IMR-90 (cell line): Measurements from ENCODE around the gene ZNF467.

Source experiments
- MXI1 ChIP-seq: IDR thresholded peaks from 2 replicates; pipeline ENCODE4 v1.6.1; 2012; ENCODE audit warnings: low read depth, mild to moderate bottlenecking, low read length, moderate library complexity, borderline replicate concordance
- RAD21 ChIP-seq: IDR thresholded peaks from 2 replicates; pipeline ENCODE4 v1.6.1; 2012; ENCODE audit warnings: low read length, improper control_type of control experiment
- RFX5 ChIP-seq: IDR thresholded peaks from 2 replicates; pipeline ENCODE4 v1.8.0; 2012; ENCODE audit warnings: low read depth, mild to moderate bottlenecking, low read length, moderate library complexity
- TF ChIP-seq, protein P1 (sequence below): conservative IDR thresholded peaks from 2 replicates; pipeline ENCODE4 v1.5.1; 2012; ENCODE audit warnings: mild to moderate bottlenecking, low read depth, low read length, improper control_type of control experiment

DNA sequence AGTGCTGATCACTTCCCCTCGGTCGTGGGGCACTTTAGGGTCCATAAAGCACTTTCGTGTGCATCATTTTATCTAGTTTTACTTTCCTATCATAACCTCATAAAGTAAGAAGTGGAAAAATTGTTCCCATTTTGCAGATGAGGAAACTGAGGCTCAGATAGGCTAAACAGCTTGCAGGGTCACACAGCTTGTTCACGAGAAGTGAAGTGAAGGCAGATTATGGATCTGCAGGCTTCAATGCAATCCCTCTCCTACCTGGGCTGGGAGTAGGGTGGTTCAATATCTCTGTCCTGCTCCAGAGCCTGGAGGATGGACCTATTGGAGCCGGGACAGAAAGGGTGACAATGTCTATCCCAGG is 10.8 kb upstream of the ZNF467 start:
- TF ChIP-seq, protein P1, sequence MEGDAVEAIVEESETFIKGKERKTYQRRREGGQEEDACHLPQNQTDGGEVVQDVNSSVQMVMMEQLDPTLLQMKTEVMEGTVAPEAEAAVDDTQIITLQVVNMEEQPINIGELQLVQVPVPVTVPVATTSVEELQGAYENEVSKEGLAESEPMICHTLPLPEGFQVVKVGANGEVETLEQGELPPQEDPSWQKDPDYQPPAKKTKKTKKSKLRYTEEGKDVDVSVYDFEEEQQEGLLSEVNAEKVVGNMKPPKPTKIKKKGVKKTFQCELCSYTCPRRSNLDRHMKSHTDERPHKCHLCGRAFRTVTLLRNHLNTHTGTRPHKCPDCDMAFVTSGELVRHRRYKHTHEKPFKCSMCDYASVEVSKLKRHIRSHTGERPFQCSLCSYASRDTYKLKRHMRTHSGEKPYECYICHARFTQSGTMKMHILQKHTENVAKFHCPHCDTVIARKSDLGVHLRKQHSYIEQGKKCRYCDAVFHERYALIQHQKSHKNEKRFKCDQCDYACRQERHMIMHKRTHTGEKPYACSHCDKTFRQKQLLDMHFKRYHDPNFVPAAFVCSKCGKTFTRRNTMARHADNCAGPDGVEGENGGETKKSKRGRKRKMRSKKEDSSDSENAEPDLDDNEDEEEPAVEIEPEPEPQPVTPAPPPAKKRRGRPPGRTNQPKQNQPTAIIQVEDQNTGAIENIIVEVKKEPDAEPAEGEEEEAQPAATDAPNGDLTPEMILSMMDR = no peak
- TF ChIP-seq MXI1 = no peak
- TF ChIP-seq RAD21 = no peak
- no peak for TF ChIP-seq RFX5
